HUES48 (cell line): ENCODE results near the gene SLAMF7.

Source experiments
- H3K27ac ChIP-seq: one replicate; pipeline ENCODE4 v1.7.0; 2013; ENCODE audit warnings: low read depth, low read length, inconsistent platforms
- H3K27me3 ChIP-seq: 2 replicates; pipeline ENCODE4 v1.6.1; 2013; ENCODE audit warnings: mild to moderate bottlenecking, low read length; ENCODE audit not compliant: control insufficient read depth, insufficient read depth
- H3K36me3 ChIP-seq: 2 replicates; pipeline ENCODE4 v1.6.1; 2013; ENCODE audit warnings: low read length; ENCODE audit not compliant: control insufficient read depth, insufficient read depth
- H3K4me1 ChIP-seq: 2 replicates; pipeline ENCODE4 v1.6.1; 2013; ENCODE audit warnings: mild to moderate bottlenecking, low read length; ENCODE audit not compliant: control insufficient read depth, insufficient read depth
- H3K4me3 ChIP-seq: 2 replicates; pipeline ENCODE4 v1.5.1; 2013; ENCODE audit warnings: mild to moderate bottlenecking, low read depth, low read length
- H3K9ac ChIP-seq: 2 replicates; pipeline ENCODE4 v1.6.1; 2013; ENCODE audit warnings: mild to moderate bottlenecking, low read depth, low read length, moderate library complexity
- H3K9me3 ChIP-seq: 2 replicates; pipeline ENCODE4 v1.6.1; 2013; ENCODE audit warnings: low read length; ENCODE audit not compliant: control insufficient read depth, insufficient read depth

Gene SLAMF7

GRCh38 chr1:160734301-160734700 is 4.7 kb upstream of the SLAMF7 start:
- Histone ChIP-seq H3K4me1 (no peaks in the 10 kb centered on the region), H3K9me3 (peaks cover 7% of the 10 kb centered on the region; the same call in 1 of the 2 replicates), H3K4me3 (no peak overlapping the region), H3K27ac (no peak overlapping the region), H3K27me3 (no peaks in the 10 kb centered on the region), H3K9ac (no peak overlapping the region), H3K36me3 (no peaks in the 10 kb centered on the region)

GRCh38 chr1:160738271-160738670 is 776 bp upstream of the SLAMF7 start:
- Histone ChIP-seq H3K4me1 (no peaks in the 10 kb centered on the region), H3K4me3 (no peak overlapping the region), H3K9ac (no peak overlapping the region), H3K36me3 (no peaks in the 10 kb centered on the region), H3K27me3 (no peaks in the 10 kb centered on the region), H3K27ac (no peak overlapping the region), H3K9me3 (peaks cover 7% of the 10 kb centered on the region; the same call in 1 of the 2 replicates)

GRCh38 chr1:160740133-160740688 is 1.2 kb downstream of the SLAMF7 start:
- no peak overlapping the region for H3K9ac ChIP-seq
- H3K36me3 ChIP-seq = no peaks in the 10 kb centered on the region
- H3K4me3 ChIP-seq = no peak overlapping the region
- no peaks in the 10 kb centered on the region for H3K4me1 ChIP-seq
- no peaks in the 10 kb centered on the region for H3K27me3 ChIP-seq
- H3K27ac ChIP-seq = no peak overlapping the region
- H3K9me3 ChIP-seq = no peaks in the 10 kb centered on the region

- no peaks in the 10 kb centered on the region for H3K36me3 ChIP-seq
- H3K9me3 ChIP-seq = no peaks in the 10 kb centered on the region
- no peak overlapping the region for H3K4me3 ChIP-seq
- H3K4me1 ChIP-seq = no peaks in the 10 kb centered on the region
- no peak overlapping the region for H3K27ac ChIP-seq
- H3K27me3 ChIP-seq = no peaks in the 10 kb centered on the region
- H3K9ac ChIP-seq = no peak overlapping the region
These were observed 2.0 kb downstream of the SLAMF7 start for GRCh38 chr1:160741092-160741501.

GRCh38 chr1:160741612-160742348 is 2.7 kb downstream of the SLAMF7 start:
- Histone ChIP-seq H3K4me3 (no peak overlapping the region), H3K9ac (no peak overlapping the region), H3K4me1 (peaks cover 5% of the 10 kb centered on the region)

GRCh38 chr1:160742428-160743127 is 3.5 kb downstream of the SLAMF7 start:
- H3K4me1 ChIP-seq = peaks cover 13% of the 10 kb centered on the region
- H3K27ac ChIP-seq = no peak overlapping the region
- H3K27me3 ChIP-seq = no peaks in the 10 kb centered on the region
- H3K4me3 ChIP-seq = no peak overlapping the region
- H3K36me3 ChIP-seq = no peaks in the 10 kb centered on the region
- no peaks in the 10 kb centered on the region for H3K9me3 ChIP-seq
- H3K9ac ChIP-seq = no peak overlapping the region

More at GRCh38 chr1:160741612-160742348, 2.7 kb downstream of the SLAMF7 start:
- no peaks in the 10 kb centered on the region for H3K36me3 ChIP-seq
- H3K9me3 ChIP-seq = no peaks in the 10 kb centered on the region
- no peak overlapping the region for H3K27ac ChIP-seq
- no peaks in the 10 kb centered on the region for H3K27me3 ChIP-seq

- H3K9me3 ChIP-seq = no peaks in the 10 kb centered on the region
- no peak overlapping the region for H3K27ac ChIP-seq
- H3K9ac ChIP-seq = no peak overlapping the region
- no peaks in the 10 kb centered on the region for H3K27me3 ChIP-seq
- no peak overlapping the region for H3K4me3 ChIP-seq
- peaks cover 13% of the 10 kb centered on the region for H3K4me1 ChIP-seq
- H3K36me3 ChIP-seq = no peaks in the 10 kb centered on the region
These were observed 4.2 kb downstream of the SLAMF7 start for GRCh38 chr1:160743266-160743665.

GRCh38 chr1:160744199-160744851 is 5.3 kb downstream of the SLAMF7 start:
- Histone ChIP-seq H3K9ac (no peak overlapping the region), H3K4me3 (no peak overlapping the region), H3K4me1 (peaks cover 13% of the 10 kb centered on the region), H3K36me3 (no peaks in the 10 kb centered on the region), H3K27ac (no peak overlapping the region), H3K9me3 (no peaks in the 10 kb centered on the region), H3K27me3 (no peaks in the 10 kb centered on the region)

GRCh38 chr1:160744852-160745520 is 5.9 kb downstream of the SLAMF7 start:
- Histone ChIP-seq H3K4me1 (peaks cover 13% of the 10 kb centered on the region), H3K9ac (no peak overlapping the region), H3K36me3 (no peaks in the 10 kb centered on the region), H3K27me3 (no peaks in the 10 kb centered on the region), H3K27ac (no peak overlapping the region), H3K9me3 (no peaks in the 10 kb centered on the region), H3K4me3 (no peak overlapping the region)

GRCh38 chr1:160745551-160745950 is 6.5 kb downstream of the SLAMF7 start:
- Histone ChIP-seq H3K27me3 (no peaks in the 10 kb centered on the region), H3K4me1 (peaks cover 13% of the 10 kb centered on the region), H3K4me3 (no peak overlapping the region), H3K36me3 (no peaks in the 10 kb centered on the region), H3K9ac (no peak overlapping the region), H3K27ac (no peak overlapping the region), H3K9me3 (no peaks in the 10 kb centered on the region)
